NB4 (cell line): ENCODE measurements around the gene CSTA.

Source experiments
- MYC ChIP-seq: IDR thresholded peaks from 2 replicates; pipeline ENCODE4 v1.6.1; 2011; ENCODE audit warnings: low read depth, low read length
- POLR2A ChIP-seq: IDR thresholded peaks from 2 replicates; pipeline ENCODE4 v1.6.1; 2011; ENCODE audit warnings: mild to moderate bottlenecking; ENCODE audit not compliant: insufficient read length; ENCODE audit errors: extremely low read depth
- TF ChIP-seq, protein P1 (sequence below): IDR thresholded peaks from one replicate; pipeline ENCODE4 v1.5.1; 2012; ENCODE audit warnings: low read depth, low read length
- TF ChIP-seq, protein P2 (sequence below): IDR thresholded peaks from 2 replicates; pipeline ENCODE4 v1.6.1; 2011; ENCODE audit warnings: low read depth, low read length

DNA sequence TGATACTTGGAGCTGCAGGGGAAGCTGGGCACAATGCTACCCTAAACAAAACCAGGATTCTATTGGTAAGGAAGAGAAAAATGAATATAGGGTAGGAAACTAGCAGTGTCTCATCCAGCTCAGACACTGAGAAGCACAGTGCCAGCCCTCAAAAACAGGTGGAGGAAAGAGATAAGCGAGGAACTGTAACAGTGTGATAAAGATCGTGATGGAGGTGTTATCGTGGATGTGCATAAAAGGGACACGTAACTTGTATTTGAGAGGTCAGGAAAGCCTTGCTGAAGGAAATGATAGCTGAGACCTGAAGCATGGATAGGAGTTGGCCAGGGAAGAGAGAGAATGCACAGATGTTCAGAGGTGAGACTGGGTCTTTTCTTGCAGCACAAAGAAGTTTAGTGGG, 30.6 kb downstream of the CSTA start:
- TF ChIP-seq, protein P1, sequence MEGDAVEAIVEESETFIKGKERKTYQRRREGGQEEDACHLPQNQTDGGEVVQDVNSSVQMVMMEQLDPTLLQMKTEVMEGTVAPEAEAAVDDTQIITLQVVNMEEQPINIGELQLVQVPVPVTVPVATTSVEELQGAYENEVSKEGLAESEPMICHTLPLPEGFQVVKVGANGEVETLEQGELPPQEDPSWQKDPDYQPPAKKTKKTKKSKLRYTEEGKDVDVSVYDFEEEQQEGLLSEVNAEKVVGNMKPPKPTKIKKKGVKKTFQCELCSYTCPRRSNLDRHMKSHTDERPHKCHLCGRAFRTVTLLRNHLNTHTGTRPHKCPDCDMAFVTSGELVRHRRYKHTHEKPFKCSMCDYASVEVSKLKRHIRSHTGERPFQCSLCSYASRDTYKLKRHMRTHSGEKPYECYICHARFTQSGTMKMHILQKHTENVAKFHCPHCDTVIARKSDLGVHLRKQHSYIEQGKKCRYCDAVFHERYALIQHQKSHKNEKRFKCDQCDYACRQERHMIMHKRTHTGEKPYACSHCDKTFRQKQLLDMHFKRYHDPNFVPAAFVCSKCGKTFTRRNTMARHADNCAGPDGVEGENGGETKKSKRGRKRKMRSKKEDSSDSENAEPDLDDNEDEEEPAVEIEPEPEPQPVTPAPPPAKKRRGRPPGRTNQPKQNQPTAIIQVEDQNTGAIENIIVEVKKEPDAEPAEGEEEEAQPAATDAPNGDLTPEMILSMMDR = no peak
- no peak for TF ChIP-seq MYC
- TF ChIP-seq, protein P2, sequence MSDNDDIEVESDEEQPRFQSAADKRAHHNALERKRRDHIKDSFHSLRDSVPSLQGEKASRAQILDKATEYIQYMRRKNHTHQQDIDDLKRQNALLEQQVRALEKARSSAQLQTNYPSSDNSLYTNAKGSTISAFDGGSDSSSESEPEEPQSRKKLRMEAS = no peak
- no peak for TF ChIP-seq POLR2A
